OCI-LY7 (cell line): ENCODE measurements around the gene TOP2B. TPM values are rescaled to one million over a fixed set of nuclear protein-coding genes. Genes with fewer than 3 reads are reported as not detected.

ENCODE experiments used
- BruUV-seq: library from RNA; stranded (reverse); fragments of 400-500 nt; replicated peaks from 2 replicates; lab custom pipeline; 2021; lab: Mats Ljungman, UMichigan
- CTCF ChIA-PET: fragments of 300-600 bp; sonication (Branson Sonifier 250); formaldehyde crosslinking; loops from one replicate; lab custom pipeline; 2022; ENCODE audit warnings: antibody characterized with exemption; ENCODE audit not compliant: unreplicated experiment; lab: Charles Lee
- POLR2A ChIA-PET: fragments of 300-600 bp; sonication (Branson Sonifier 250); formaldehyde crosslinking; loops from one replicate; lab custom pipeline; 2022; ENCODE audit warnings: antibody characterized with exemption; lab: Charles Lee
- DNase-seq: peaks from one replicate; pipeline ENCODE4 v3.0.0-alpha.2; 2015; ENCODE audit warnings: low spot score
- H2AFZ ChIP-seq: fragments of 200-600 bp; sonication (generic), shearing (Covaris generic); 2 replicates; pipeline ENCODE4 v1.6.1; 2014; ENCODE audit warnings: mild to moderate bottlenecking, antibody characterized with exemption, low read length, moderate library complexity
- H3K27ac ChIP-seq: fragments of 200-600 bp; sonication (generic); 2 replicates; pipeline ENCODE4 v1.5.1; 2014; ENCODE audit warnings: mixed run types, low read depth, mild to moderate bottlenecking, moderate library complexity, low read length, inconsistent platforms; ENCODE audit not compliant: poor library complexity, severe bottlenecking
- H3K36me3 ChIP-seq: fragments of 200-600 bp; sonication (generic); 2 replicates; pipeline ENCODE4 v1.6.1; 2014; ENCODE audit warnings: mild to moderate bottlenecking, antibody characterized with exemption, low read length, moderate library complexity, mixed read lengths; ENCODE audit not compliant: insufficient read depth
- H3K4me1 ChIP-seq: fragments of 200-600 bp; sonication (generic); 2 replicates; pipeline ENCODE4 v1.5.1; 2014; ENCODE audit warnings: mild to moderate bottlenecking, low read length; ENCODE audit not compliant: insufficient read depth, poor library complexity, severe bottlenecking
- H3K4me2 ChIP-seq: fragments of 200-600 bp; sonication (generic); 2 replicates; pipeline ENCODE4 v1.6.1; 2014; ENCODE audit warnings: mild to moderate bottlenecking, low read length
- H3K4me3 ChIP-seq: fragments of 200-600 bp; sonication (generic); 2 replicates; pipeline ENCODE4 v1.5.1; 2014; ENCODE audit warnings: mild to moderate bottlenecking, low read depth, low read length; ENCODE audit not compliant: poor library complexity, severe bottlenecking
- H3K79me2 ChIP-seq: fragments of 200-600 bp; sonication (generic); 2 replicates; pipeline ENCODE4 v1.6.1; 2016; ENCODE audit warnings: low read depth, mild to moderate bottlenecking, low read length, moderate library complexity, mixed read lengths; ENCODE audit not compliant: insufficient read depth
- H3K9me2 ChIP-seq: fragments of 200-600 bp; sonication (generic); 2 replicates; pipeline ENCODE4 v1.6.1; 2016; ENCODE audit warnings: mild to moderate bottlenecking, low read length, mixed read lengths; ENCODE audit not compliant: insufficient read depth
- H3K9me3 ChIP-seq: fragments of 200-600 bp; sonication (generic); 2 replicates; pipeline ENCODE4 v1.6.1; 2014; ENCODE audit warnings: mild to moderate bottlenecking, mixed run types, low read length, mixed read lengths
- H4K20me1 ChIP-seq: fragments of 200-600 bp; sonication (generic); 2 replicates; pipeline ENCODE4 v1.6.1; 2014; ENCODE audit warnings: mild to moderate bottlenecking, antibody characterized with exemption, low read length, moderate library complexity, mixed read lengths; ENCODE audit not compliant: insufficient read depth
- EZH2phosphoT487 ChIP-seq: fragments of 200-600 bp; sonication (generic); IDR thresholded peaks from 2 replicates; pipeline ENCODE4 v1.6.1; 2018; ENCODE audit warnings: low read depth, borderline replicate concordance, mild to moderate bottlenecking, mixed run types, antibody characterized with exemption, low read length, moderate library complexity, mixed read lengths
- intact Hi-C: fragments of 100-400 bp; cut with micrococcal nuclease; formaldehyde crosslinking; loops from one replicate; pipeline ENCODE4 v1.10.0; 2022; ENCODE audit not compliant: unreplicated experiment
- total RNA-seq, 2 experiments: library from RNA; depleted of rRNA in 1 of 2; stranded (reverse); fragments of >200 nt in 1 of 2; shearing (Covaris generic) in 1 of 2; gene quantifications; 2 replicates each; pipeline ENCODE4 v1.2.3, GENCODE V29; 2014 to 2022
- TF ChIP-seq, protein P1 (sequence below): fragments of 200-600 bp; sonication (generic); conservative IDR thresholded peaks from 2 replicates; pipeline ENCODE4 v1.5.1; 2014; ENCODE audit warnings: mild to moderate bottlenecking, antibody characterized with exemption, low read length, moderate library complexity, mixed read lengths

The TOP2B gene
- total RNA-seq, 2 experiments from 2014 or later: 162 to 264 TPM

DNA sequence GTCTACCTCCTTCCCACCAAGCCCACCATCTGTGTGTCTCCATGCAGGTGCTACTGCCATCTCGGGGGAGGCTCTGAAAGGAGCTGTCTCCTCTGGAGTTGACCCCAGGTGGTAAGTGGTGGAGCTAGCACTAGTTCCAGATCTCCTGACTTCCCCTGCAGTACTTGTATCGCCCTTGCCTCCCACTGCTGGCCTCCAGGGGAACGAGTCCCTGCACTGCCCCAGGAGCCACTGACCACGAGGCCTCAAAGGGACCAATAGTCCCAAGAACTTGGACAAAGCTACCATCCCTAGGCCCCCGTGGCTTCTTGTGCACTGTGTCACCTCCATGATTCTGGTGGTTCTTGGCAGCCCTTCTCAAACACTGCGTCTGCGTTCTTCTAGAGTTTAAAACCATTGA lies 98.9 kb downstream of the TOP2B start:
- CTCF ChIA-PET: no interaction called here
- Histone ChIP-seq H3K9me3 (no peaks in the 10 kb centered on the region), H3K9me2 (no peaks in the 10 kb centered on the region), H3K4me3 (no peak overlapping the region), H2AFZ (no peak overlapping the region), H3K27ac (no peak overlapping the region), H3K4me2 (no peak overlapping the region), H3K79me2 (no peaks in the 10 kb centered on the region), H3K36me3 (no peaks in the 10 kb centered on the region), H4K20me1 (no peaks in the 10 kb centered on the region), H3K4me1 (no peaks in the 10 kb centered on the region)
- DNase-seq: no peak
- BruUV-seq: no TSS peak
- TF ChIP-seq, protein P1, sequence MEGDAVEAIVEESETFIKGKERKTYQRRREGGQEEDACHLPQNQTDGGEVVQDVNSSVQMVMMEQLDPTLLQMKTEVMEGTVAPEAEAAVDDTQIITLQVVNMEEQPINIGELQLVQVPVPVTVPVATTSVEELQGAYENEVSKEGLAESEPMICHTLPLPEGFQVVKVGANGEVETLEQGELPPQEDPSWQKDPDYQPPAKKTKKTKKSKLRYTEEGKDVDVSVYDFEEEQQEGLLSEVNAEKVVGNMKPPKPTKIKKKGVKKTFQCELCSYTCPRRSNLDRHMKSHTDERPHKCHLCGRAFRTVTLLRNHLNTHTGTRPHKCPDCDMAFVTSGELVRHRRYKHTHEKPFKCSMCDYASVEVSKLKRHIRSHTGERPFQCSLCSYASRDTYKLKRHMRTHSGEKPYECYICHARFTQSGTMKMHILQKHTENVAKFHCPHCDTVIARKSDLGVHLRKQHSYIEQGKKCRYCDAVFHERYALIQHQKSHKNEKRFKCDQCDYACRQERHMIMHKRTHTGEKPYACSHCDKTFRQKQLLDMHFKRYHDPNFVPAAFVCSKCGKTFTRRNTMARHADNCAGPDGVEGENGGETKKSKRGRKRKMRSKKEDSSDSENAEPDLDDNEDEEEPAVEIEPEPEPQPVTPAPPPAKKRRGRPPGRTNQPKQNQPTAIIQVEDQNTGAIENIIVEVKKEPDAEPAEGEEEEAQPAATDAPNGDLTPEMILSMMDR: no peak
- no peak for TF ChIP-seq EZH2phosphoT487
- POLR2A ChIA-PET: interaction anchor here (0.6 kb wide), 1 partner anchor 141 kb away, joined by 3 read pairs; no protein-coding TSS in a partner anchor
- intact Hi-C loops: no loop called here

DNA sequence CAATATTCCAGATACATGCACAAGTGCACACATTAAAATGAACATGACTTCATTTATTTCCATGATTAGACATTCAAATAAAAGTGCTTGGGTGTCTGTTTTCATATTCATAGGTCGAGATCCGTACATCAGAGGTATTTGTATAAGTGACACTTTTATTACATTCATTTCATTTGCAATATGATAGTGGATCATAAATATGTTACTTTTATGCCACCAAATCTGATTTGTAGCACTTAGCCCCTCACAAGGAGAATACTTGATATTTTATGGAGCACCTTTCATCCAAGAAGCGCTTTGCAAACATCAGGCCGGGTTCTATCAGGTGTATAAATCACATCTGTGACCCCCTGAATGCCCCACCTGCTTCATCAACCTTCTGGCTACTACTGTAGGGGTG lies 100.6 kb downstream of the TOP2B start:
- POLR2A ChIA-PET: interaction anchor here (1.7 kb wide), 1 partner anchor 10 kb away, joined by 4 read pairs; no protein-coding TSS in a partner anchor
- no peaks in the 10 kb centered on the region for H3K9me3 ChIP-seq
- H3K36me3 ChIP-seq: no peaks in the 10 kb centered on the region

DNA sequence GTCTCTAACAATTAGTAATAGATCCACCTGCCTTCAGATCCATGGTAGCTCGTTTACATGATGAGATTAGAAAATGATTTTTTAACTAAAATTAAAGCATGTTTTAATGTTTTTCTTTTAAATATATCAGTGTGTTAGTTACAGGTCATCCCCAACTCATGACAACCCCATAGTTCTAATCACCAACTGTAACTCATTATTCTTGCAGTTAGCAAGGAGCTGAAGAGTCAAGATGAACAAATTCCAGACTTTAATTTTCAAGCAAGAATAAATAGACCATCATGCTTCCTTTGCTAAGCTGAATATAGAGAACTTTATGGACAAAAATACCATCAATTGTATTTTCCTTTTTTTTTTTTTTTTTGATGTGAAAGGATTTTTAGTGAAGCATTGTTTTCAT lies 101.1 kb downstream of the TOP2B start:
- BruUV-seq: no TSS peak
- no peak for TF ChIP-seq EZH2phosphoT487
- TF ChIP-seq, protein P1: no peak
- DNase-seq: no peak
- no peaks in the 10 kb centered on the region for H3K79me2 ChIP-seq
- no peak overlapping the region for H3K4me2 ChIP-seq
- no peaks in the 10 kb centered on the region for H3K9me2 ChIP-seq
- H3K27ac ChIP-seq: no peak overlapping the region
- H3K36me3 ChIP-seq: no peaks in the 10 kb centered on the region
- intact Hi-C loops: no loop called here
- no peak overlapping the region for H3K4me3 ChIP-seq
- no peak overlapping the region for H2AFZ ChIP-seq
- ChIA-PET CTCF (no interaction called here), POLR2A (interaction anchor here (0.7 to 1.7 kb wide), 2 partner anchors 10 to 309 kb away, joined by 4 to 5 read pairs; no protein-coding TSS in a partner anchor)
- no peaks in the 10 kb centered on the region for H3K9me3 ChIP-seq
- no peaks in the 10 kb centered on the region for H3K4me1 ChIP-seq
- no peaks in the 10 kb centered on the region for H4K20me1 ChIP-seq

More for the DNA sequence above, 100.6 kb downstream of the TOP2B start:
- Histone ChIP-seq H3K79me2 (no peaks in the 10 kb centered on the region), H3K27ac (no peak overlapping the region), H3K4me2 (no peak overlapping the region), H3K4me3 (no peak overlapping the region), H4K20me1 (no peaks in the 10 kb centered on the region), H3K9me2 (no peaks in the 10 kb centered on the region), H2AFZ (no peak overlapping the region), H3K4me1 (no peaks in the 10 kb centered on the region)
- DNase-seq: no peak
- TF ChIP-seq, protein P1: no peak
- TF ChIP-seq EZH2phosphoT487: no peak
- intact Hi-C loops: no loop called here
- CTCF ChIA-PET: no interaction called here
- BruUV-seq: no TSS peak
